HEK293 (cell line): Measurements from ENCODE around the gene PTPN12.

Experiments
- CTCF ChIA-PET: fragments of 350-600 bp; formaldehyde crosslinking; extraction: SDS; loops from one replicate; lab custom pipeline; 2021; ENCODE audit warnings: antibody characterized with exemption; lab: Yijun Ruan, JAX
- POLR2A ChIA-PET: fragments of 300-600 bp; formaldehyde crosslinking; extraction: SDS; loops from one replicate; lab custom pipeline; 2020; ENCODE audit warnings: antibody characterized with exemption, inconsistent platforms; lab: Yijun Ruan, JAX
- H3K27ac ChIP-seq: fragments of 200-500 bp; sonication (Bioruptor generic); 2 replicates; pipeline ENCODE4 v1.5.1; 2014; ENCODE audit warnings: low read depth, low read length, control low read depth, inconsistent platforms; ENCODE audit errors: extremely low read depth
- H3K36me3 ChIP-seq, 2 experiments: fragments of 200-500 bp in 1 of 2; sonication (Bioruptor generic) in 1 of 2; 1 replicate in 1 of 2; 2 replicates in 1 of 2; pipeline ENCODE4 v1.5.1; 2014 to 2017; ENCODE audit warnings: inconsistent platforms in 2 of 2, low read length in 2 of 2; ENCODE audit not compliant: control insufficient read depth in 2 of 2, insufficient read depth in 1 of 2
- H3K4me1 ChIP-seq: fragments of 200-500 bp; sonication (Bioruptor generic); 2 replicates; pipeline ENCODE4 v1.5.1; 2014; ENCODE audit warnings: mild to moderate bottlenecking, low read length, inconsistent platforms; ENCODE audit not compliant: control insufficient read depth, insufficient read depth
- H3K4me3 ChIP-seq: 2 replicates; pipeline ENCODE4 v1.5.1; 2011; ENCODE audit warnings: low read depth, mild to moderate bottlenecking, control low read depth, low read length, moderate library complexity
- H3K9me3 ChIP-seq: fragments of 200-500 bp; sonication (Bioruptor generic); 2 replicates; pipeline ENCODE4 v1.5.1; 2014; ENCODE audit warnings: low read depth, low read length, inconsistent platforms; ENCODE audit not compliant: control insufficient read depth, insufficient read depth
- KLF8 ChIP-seq: fragments of 450-650 bp; formaldehyde crosslinking; IDR thresholded peaks from 2 replicates; pipeline ENCODE4 v1.5.1; 2016; ENCODE audit warnings: missing biosample characterization, missing genetic modification characterization
- PATZ1 ChIP-seq: fragments of 450-650 bp; formaldehyde crosslinking; IDR thresholded peaks from 2 replicates; pipeline ENCODE4 v1.5.1; 2016; ENCODE audit warnings: missing biosample characterization, missing genetic modification characterization
- PRDM1 ChIP-seq: fragments of 450-650 bp; formaldehyde crosslinking; IDR thresholded peaks from 2 replicates; pipeline ENCODE4; 2016; ENCODE audit warnings: missing biosample characterization, missing genetic modification characterization
- ZFP3 ChIP-seq: fragments of 450-650 bp; formaldehyde crosslinking; IDR thresholded peaks from 2 replicates; pipeline ENCODE4 v1.5.1; 2016; ENCODE audit warnings: low read depth, missing biosample characterization, missing genetic modification characterization
- ZNF202 ChIP-seq: fragments of 450-650 bp; formaldehyde crosslinking; IDR thresholded peaks from 2 replicates; pipeline ENCODE4 v1.5.1; 2016; ENCODE audit warnings: missing biosample characterization, missing genetic modification characterization, borderline replicate concordance
- ZNF211 ChIP-seq: fragments of 450-650 bp; formaldehyde crosslinking; IDR thresholded peaks from 2 replicates; pipeline ENCODE4 v1.5.1; 2016; ENCODE audit warnings: low read depth, missing biosample characterization, missing genetic modification characterization
- ZNF274 ChIP-seq, 2 experiments: fragments of 200-500 bp in 1 of 2; fragments of 450-650 bp in 1 of 2; sonication (Bioruptor generic) in 1 of 2; formaldehyde crosslinking in 1 of 2; IDR thresholded peaks; 2 replicates each; pipeline versions ENCODE4 v1.5.1 to v1.6.1; 2014 to 2016; ENCODE audit warnings: borderline replicate concordance in 1 of 2, inconsistent platforms in 1 of 2, low read length in 1 of 2, missing biosample characterization in 1 of 2, missing genetic modification characterization in 1 of 2
- ZNF302 ChIP-seq: fragments of 450-650 bp; formaldehyde crosslinking; IDR thresholded peaks from 2 replicates; pipeline ENCODE4 v1.5.1; 2016; ENCODE audit warnings: missing biosample characterization, missing genetic modification characterization, low read depth
- ZNF311 ChIP-seq: fragments of 450-650 bp; formaldehyde crosslinking; IDR thresholded peaks from 2 replicates; pipeline ENCODE4 v1.5.1; 2017; ENCODE audit warnings: missing biosample characterization, missing genetic modification characterization, borderline replicate concordance
- ZNF341 ChIP-seq: fragments of 450-650 bp; formaldehyde crosslinking; IDR thresholded peaks from 2 replicates; pipeline ENCODE4; 2016; ENCODE audit warnings: low read depth, missing biosample characterization, missing genetic modification characterization
- ZNF404 ChIP-seq: fragments of 450-650 bp; formaldehyde crosslinking; IDR thresholded peaks from 2 replicates; pipeline ENCODE4 v1.5.1; 2017; ENCODE audit warnings: missing biosample characterization, missing genetic modification characterization
- ZNF423 ChIP-seq: fragments of 450-650 bp; formaldehyde crosslinking; IDR thresholded peaks from 2 replicates; pipeline ENCODE4 v1.5.1; 2016; ENCODE audit warnings: missing biosample characterization, missing genetic modification characterization
- ZNF580 ChIP-seq: fragments of 450-650 bp; formaldehyde crosslinking; IDR thresholded peaks from 2 replicates; pipeline ENCODE4 v1.5.1; 2016; ENCODE audit warnings: missing biosample characterization, missing genetic modification characterization
- ZNF610 ChIP-seq: fragments of 450-650 bp; formaldehyde crosslinking; IDR thresholded peaks from 2 replicates; pipeline ENCODE4 v1.5.1; 2016; ENCODE audit warnings: missing biosample characterization, missing genetic modification characterization, borderline replicate concordance
- ZNF692 ChIP-seq: fragments of 450-650 bp; formaldehyde crosslinking; IDR thresholded peaks from 2 replicates; pipeline ENCODE4 v1.5.1; 2016; ENCODE audit warnings: missing biosample characterization, missing genetic modification characterization
- TF ChIP-seq, protein P1 (sequence below): fragments of 450-650 bp; IDR thresholded peaks from 2 replicates; pipeline ENCODE4 v1.5.1; 2018; ENCODE audit warnings: missing biosample characterization, missing genetic modification characterization
- TF ChIP-seq, protein P2 (sequence below): fragments of 450-650 bp; formaldehyde crosslinking; IDR thresholded peaks from 2 replicates; pipeline ENCODE4 v1.5.1; 2016; ENCODE audit warnings: missing biosample characterization, missing genetic modification characterization
- TF ChIP-seq, protein P3 (sequence below): fragments of 450-650 bp; formaldehyde crosslinking; IDR thresholded peaks from 2 replicates; pipeline ENCODE4 v1.5.1; 2016; ENCODE audit warnings: missing biosample characterization, missing genetic modification characterization
- TF ChIP-seq, protein P4 (sequence below): fragments of 450-650 bp; formaldehyde crosslinking; IDR thresholded peaks from 2 replicates; pipeline ENCODE4 v1.5.1; 2016; ENCODE audit warnings: missing biosample characterization, missing genetic modification characterization, borderline replicate concordance

PTPN12 gene

DNA sequence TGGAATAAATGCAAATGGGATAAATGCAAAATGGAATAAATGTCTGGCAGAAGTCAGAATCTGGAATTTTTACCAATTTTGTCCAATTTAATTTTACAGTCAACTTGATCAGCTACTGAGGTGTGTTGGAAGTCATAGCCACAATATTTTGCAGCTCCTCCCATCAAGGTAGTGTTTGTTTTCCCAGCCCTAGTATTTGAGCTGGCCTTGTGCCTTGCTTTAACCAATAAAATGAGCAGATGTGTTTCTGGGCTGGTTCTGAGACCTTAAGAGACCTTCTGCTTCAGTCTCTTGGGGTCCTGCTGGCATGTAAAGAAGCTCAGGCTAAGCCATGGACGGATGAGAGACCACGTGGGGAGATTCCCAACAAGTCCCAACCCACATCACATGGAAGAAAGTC, 116.5 kb downstream of the PTPN12 start:
- ChIA-PET POLR2A (interaction anchor here (0.8 kb wide), 1 partner anchor 116 kb away, joined by 3 read pairs; the partner anchor contains the start of gene PTPN12), CTCF (interaction anchor here (0.5 to 1.5 kb wide), 8 partner anchors 19 to 420 kb away, joined by 3 to 10 read pairs (median 6); no protein-coding TSS in a partner anchor)

GRCh38 chr7:77655356-77655755, 118.3 kb downstream of the PTPN12 start:
- Histone ChIP-seq H3K9me3 (no peaks in the 10 kb centered on the region), H3K36me3 (peaks cover 9 to 11% of the 10 kb centered on the region in 2 experiments; a peak in 2 of 3 replicates), H3K27ac (no peak overlapping the region), H3K4me3 (no peak overlapping the region), H3K4me1 (no peaks in the 10 kb centered on the region)
- ChIA-PET POLR2A (no interaction called here), CTCF (interaction anchor here (0.7 to 4.3 kb wide), 3 partner anchors 97 to 285 kb away, joined by 3 to 49 read pairs (median 3); no protein-coding TSS in a partner anchor)
- TF ChIP-seq ZNF423 (tag by site-specific recombination), result no peak
- TF ChIP-seq, protein P1, sequence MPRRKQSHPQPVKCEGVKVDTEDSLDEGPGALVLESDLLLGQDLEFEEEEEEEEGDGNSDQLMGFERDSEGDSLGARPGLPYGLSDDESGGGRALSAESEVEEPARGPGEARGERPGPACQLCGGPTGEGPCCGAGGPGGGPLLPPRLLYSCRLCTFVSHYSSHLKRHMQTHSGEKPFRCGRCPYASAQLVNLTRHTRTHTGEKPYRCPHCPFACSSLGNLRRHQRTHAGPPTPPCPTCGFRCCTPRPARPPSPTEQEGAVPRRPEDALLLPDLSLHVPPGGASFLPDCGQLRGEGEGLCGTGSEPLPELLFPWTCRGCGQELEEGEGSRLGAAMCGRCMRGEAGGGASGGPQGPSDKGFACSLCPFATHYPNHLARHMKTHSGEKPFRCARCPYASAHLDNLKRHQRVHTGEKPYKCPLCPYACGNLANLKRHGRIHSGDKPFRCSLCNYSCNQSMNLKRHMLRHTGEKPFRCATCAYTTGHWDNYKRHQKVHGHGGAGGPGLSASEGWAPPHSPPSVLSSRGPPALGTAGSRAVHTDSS (tag by site-specific recombination), result no peak
- TF ChIP-seq ZNF580 (tag by site-specific recombination), result no peak
- TF ChIP-seq, protein P2, sequence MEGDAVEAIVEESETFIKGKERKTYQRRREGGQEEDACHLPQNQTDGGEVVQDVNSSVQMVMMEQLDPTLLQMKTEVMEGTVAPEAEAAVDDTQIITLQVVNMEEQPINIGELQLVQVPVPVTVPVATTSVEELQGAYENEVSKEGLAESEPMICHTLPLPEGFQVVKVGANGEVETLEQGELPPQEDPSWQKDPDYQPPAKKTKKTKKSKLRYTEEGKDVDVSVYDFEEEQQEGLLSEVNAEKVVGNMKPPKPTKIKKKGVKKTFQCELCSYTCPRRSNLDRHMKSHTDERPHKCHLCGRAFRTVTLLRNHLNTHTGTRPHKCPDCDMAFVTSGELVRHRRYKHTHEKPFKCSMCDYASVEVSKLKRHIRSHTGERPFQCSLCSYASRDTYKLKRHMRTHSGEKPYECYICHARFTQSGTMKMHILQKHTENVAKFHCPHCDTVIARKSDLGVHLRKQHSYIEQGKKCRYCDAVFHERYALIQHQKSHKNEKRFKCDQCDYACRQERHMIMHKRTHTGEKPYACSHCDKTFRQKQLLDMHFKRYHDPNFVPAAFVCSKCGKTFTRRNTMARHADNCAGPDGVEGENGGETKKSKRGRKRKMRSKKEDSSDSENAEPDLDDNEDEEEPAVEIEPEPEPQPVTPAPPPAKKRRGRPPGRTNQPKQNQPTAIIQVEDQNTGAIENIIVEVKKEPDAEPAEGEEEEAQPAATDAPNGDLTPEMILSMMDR (tag by site-specific recombination), result no peak
- TF ChIP-seq PATZ1 (tag by site-specific recombination), result no peak
- TF ChIP-seq, protein P3, sequence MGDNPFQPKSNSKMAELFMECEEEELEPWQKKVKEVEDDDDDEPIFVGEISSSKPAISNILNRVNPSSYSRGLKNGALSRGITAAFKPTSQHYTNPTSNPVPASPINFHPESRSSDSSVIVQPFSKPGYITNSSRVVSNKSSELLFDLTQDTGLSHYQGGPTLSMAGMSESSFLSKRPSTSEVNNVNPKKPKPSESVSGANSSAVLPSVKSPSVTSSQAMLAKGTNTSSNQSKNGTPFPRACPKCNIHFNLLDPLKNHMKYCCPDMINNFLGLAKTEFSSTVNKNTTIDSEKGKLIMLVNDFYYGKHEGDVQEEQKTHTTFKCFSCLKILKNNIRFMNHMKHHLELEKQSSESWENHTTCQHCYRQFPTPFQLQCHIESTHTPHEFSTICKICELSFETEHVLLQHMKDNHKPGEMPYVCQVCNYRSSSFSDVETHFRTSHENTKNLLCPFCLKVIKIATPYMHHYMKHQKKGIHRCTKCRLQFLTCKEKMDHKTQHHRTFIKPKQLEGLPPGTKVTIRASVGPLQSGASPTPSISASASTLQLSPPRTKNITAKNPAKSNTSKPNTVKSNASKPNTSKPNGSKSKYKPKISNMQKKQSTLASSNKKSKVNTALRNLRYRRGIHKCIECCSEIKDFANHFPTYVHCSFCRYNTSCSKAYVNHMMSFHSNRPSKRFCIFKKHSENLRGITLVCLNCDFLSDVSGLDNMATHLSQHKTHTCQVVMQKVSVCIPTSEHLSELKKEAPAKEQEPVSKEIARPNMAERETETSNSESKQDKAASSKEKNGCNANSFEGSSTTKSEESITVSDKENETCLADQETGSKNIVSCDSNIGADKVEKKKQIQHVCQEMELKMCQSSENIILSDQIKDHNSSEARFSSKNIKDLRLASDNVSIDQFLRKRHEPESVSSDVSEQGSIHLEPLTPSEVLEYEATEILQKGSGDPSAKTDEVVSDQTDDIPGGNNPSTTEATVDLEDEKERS (tag by site-specific recombination), result no peak
- TF ChIP-seq, protein P4, sequence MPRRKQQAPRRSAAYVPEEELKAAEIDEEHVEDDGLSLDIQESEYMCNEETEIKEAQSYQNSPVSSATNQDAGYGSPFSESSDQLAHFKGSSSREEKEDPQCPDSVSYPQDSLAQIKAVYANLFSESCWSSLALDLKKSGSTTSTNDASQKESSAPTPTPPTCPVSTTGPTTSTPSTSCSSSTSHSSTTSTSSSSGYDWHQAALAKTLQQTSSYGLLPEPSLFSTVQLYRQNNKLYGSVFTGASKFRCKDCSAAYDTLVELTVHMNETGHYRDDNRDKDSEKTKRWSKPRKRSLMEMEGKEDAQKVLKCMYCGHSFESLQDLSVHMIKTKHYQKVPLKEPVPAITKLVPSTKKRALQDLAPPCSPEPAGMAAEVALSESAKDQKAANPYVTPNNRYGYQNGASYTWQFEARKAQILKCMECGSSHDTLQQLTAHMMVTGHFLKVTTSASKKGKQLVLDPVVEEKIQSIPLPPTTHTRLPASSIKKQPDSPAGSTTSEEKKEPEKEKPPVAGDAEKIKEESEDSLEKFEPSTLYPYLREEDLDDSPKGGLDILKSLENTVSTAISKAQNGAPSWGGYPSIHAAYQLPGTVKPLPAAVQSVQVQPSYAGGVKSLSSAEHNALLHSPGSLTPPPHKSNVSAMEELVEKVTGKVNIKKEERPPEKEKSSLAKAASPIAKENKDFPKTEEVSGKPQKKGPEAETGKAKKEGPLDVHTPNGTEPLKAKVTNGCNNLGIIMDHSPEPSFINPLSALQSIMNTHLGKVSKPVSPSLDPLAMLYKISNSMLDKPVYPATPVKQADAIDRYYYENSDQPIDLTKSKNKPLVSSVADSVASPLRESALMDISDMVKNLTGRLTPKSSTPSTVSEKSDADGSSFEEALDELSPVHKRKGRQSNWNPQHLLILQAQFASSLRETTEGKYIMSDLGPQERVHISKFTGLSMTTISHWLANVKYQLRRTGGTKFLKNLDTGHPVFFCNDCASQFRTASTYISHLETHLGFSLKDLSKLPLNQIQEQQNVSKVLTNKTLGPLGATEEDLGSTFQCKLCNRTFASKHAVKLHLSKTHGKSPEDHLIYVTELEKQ (tag by site-specific recombination), result no peak
- no peak for TF ChIP-seq ZNF202 (tag by site-specific recombination)
- TF ChIP-seq ZFP3 (tag by site-specific recombination), result no peak
- no peak for TF ChIP-seq ZNF341 (tag by site-specific recombination)
- TF ChIP-seq ZNF302 (tag by site-specific recombination), result no peak
- no peak for TF ChIP-seq ZNF311
- no peak for TF ChIP-seq ZNF404 (tag by site-specific recombination)
- TF ChIP-seq PRDM1 (tag by site-specific recombination), result no peak
- no peak for TF ChIP-seq KLF8 (tag by site-specific recombination)

More for the DNA sequence above, 116.5 kb downstream of the PTPN12 start:
- no peaks in the 10 kb centered on the region for H3K9me3 ChIP-seq
- TF ChIP-seq ZNF692 (tag by site-specific recombination) (no peak), ZNF211 (no peak), ZNF610 (no peak), ZNF274 (IDR thresholded peaks at IDR 0.05; ENCODE audit: low read length) (no peak), ZNF274 (tag by site-specific recombination; IDR thresholded peaks at IDR 0.05; ENCODE audit: borderline replicate concordance) (no peak)
- H3K27ac ChIP-seq, result no peak overlapping the region
- no peaks in the 10 kb centered on the region for H3K4me1 ChIP-seq
- no peak overlapping the region for H3K4me3 ChIP-seq
- peaks cover 9 to 11% of the 10 kb centered on the region in 2 experiments; a peak in 2 of 3 replicates for H3K36me3 ChIP-seq
